HepG2 (cell line): Measurements from ENCODE around the gene COX7A1. TPM values are rescaled to one million over a fixed set of nuclear protein-coding genes. Genes with fewer than 3 reads are reported as not detected.
"Not testable (repeated sequence)": the region's sequence is repeated elsewhere in the genome, so short reads cannot be mapped to it uniquely, and the experiment has no call there.

Experiments
- ATAC-seq: fragments of 200-7000 bp; cut with Tn5 transposase; 3 replicates; pipeline ENCODE4 v1.9.1; 2020; ENCODE audit warnings: mild to moderate bottlenecking, moderate library complexity
- BruUV-seq: library from RNA; stranded (reverse); fragments of 400-500 nt; replicated peaks from 2 replicates; lab custom pipeline; 2021; lab: Mats Ljungman, UMichigan
- CTCF ChIA-PET: fragments of 300-600 bp; formaldehyde crosslinking; extraction: SDS; loops from one replicate; lab custom pipeline; 2021; ENCODE audit warnings: low total read pairs, inconsistent platforms, low intra/inter-chr PET ratio; lab: Yijun Ruan, JAX
- POLR2A ChIA-PET: fragments of 350-600 bp; sonication (Branson Sonifier 250); formaldehyde crosslinking; loops from one replicate; lab custom pipeline; 2020; ENCODE audit warnings: antibody characterized with exemption, inconsistent platforms; lab: Yijun Ruan, JAX
- DNase-seq: peaks from one replicate; pipeline ENCODE4 v3.0.0-alpha.2; 2015; ENCODE audit warnings: low spot score
- FAIRE-seq: peaks from 3 replicates; lab custom pipeline; 2011; peaks lifted over from hg19 to GRCh38; lab: Jason Lieb, UNC
- H2AFZ ChIP-seq: one replicate; pipeline ENCODE4 v1.6.1; 2011; ENCODE audit warnings: low read length, inconsistent platforms
- H3K27ac ChIP-seq: fragments of 300-600 bp; 3 replicates; pipeline ENCODE4 v1.8.0; 2011; ENCODE audit warnings: mixed run types, mild to moderate bottlenecking, mixed read lengths, low read length, inconsistent platforms; ENCODE audit not compliant: insufficient read depth; ENCODE audit errors: extremely low read length
- H3K27me3 ChIP-seq, 2 experiments: fragments of 200-600 bp in 1 of 2; 2 replicates in 1 of 2; 3 replicates in 1 of 2; pipeline versions ENCODE4 v1.6.0 to v1.8.0; 2011; ENCODE audit warnings: low read length in 2 of 2, mild to moderate bottlenecking in 2 of 2, moderate library complexity in 2 of 2, inconsistent platforms in 1 of 2; ENCODE audit not compliant: insufficient read depth in 2 of 2, control insufficient read depth in 1 of 2
- H3K36me3 ChIP-seq, 2 experiments: fragments of 200-600 bp in 1 of 2; replicated peaks in 1 of 2; 2 replicates in 1 of 2; 3 replicates in 1 of 2; pipeline versions ENCODE4 v1.5.1 to v1.8.0; 2011; ENCODE audit warnings: low read length in 2 of 2, inconsistent platforms in 1 of 2; ENCODE audit not compliant: insufficient read depth in 2 of 2, control insufficient read depth in 1 of 2
- H3K4me1 ChIP-seq: 2 replicates; pipeline ENCODE4 v1.5.1; 2012; ENCODE audit warnings: low read length, inconsistent platforms; ENCODE audit not compliant: insufficient read depth
- H3K4me2 ChIP-seq: 2 replicates; pipeline ENCODE4 v1.6.0; 2011; ENCODE audit warnings: low read depth, low read length, inconsistent platforms
- H3K4me3 ChIP-seq, 3 experiments: fragments of 200-600 bp in 1 of 3; sonication (generic), shearing (Covaris generic) in 1 of 3; replicated peaks in 1 of 3; 2 replicates each; pipeline ENCODE4 v1.5.1; 2011 to 2016; ENCODE audit warnings: low read length in 3 of 3, inconsistent platforms in 2 of 3, low read depth in 2 of 3, mild to moderate bottlenecking in 2 of 3, control low read depth in 1 of 3, mixed read lengths in 1 of 3; ENCODE audit not compliant: insufficient read depth in 1 of 3
- H3K79me2 ChIP-seq: one replicate; pipeline ENCODE4 v1.6.1; 2011; ENCODE audit warnings: low read length, inconsistent platforms; ENCODE audit not compliant: insufficient read depth
- H3K9ac ChIP-seq: 2 replicates; pipeline ENCODE4 v1.6.0; 2011; ENCODE audit warnings: mild to moderate bottlenecking, low read depth, low read length, inconsistent platforms; ENCODE audit not compliant: insufficient read depth
- H3K9me3 ChIP-seq: 2 replicates; pipeline ENCODE4 v1.5.1; 2012; ENCODE audit warnings: mild to moderate bottlenecking, low read length
- H4K20me1 ChIP-seq: 2 replicates; pipeline ENCODE4 v1.6.0; 2011; ENCODE audit warnings: inconsistent platforms, mild to moderate bottlenecking, low read length, moderate library complexity; ENCODE audit not compliant: insufficient read depth
- SKI ChIP-seq: fragments of 450-650 bp; IDR thresholded peaks from one replicate; pipeline ENCODE4 v1.6.1; 2018; ENCODE audit warnings: mild to moderate bottlenecking; ENCODE audit not compliant: partially characterized antibody
- ZNF703 ChIP-seq: sonication (generic); formaldehyde crosslinking; IDR thresholded peaks from 2 replicates; pipeline ENCODE4 v1.5.1; 2020; ENCODE audit warnings: missing genetic modification reagents, mild to moderate bottlenecking, moderate library complexity, borderline replicate concordance
- ZNF768 ChIP-seq: sonication (generic); formaldehyde crosslinking; IDR thresholded peaks from 2 replicates; pipeline ENCODE4 v1.4.0; 2020; ENCODE audit warnings: missing genetic modification reagents
- WGBS: methylation state at CpG from one replicate; pipeline ENCODE4 v1.1.6; 2017; ENCODE audit warnings: low lambda C conversion rate; 5-methylcytosine and 5-hydroxymethylcytosine counted together
- in situ Hi-C: cut with HindIII; loops from 2 replicates; pipeline ENCODE4 v1.10.0; 2017; ENCODE audit warnings: low pct_unique_long_range_greater_than_20kb; ENCODE audit not compliant: extremely low pct_ligation_motif_present
- intact Hi-C: fragments of 100-400 bp; cut with micrococcal nuclease; formaldehyde crosslinking; loops from one replicate; pipeline ENCODE4 v1.10.0; 2022; ENCODE audit not compliant: unreplicated experiment
- polyA plus RNA-seq, 8 experiments: library from polyadenylated mRNA; depleted of rRNA in 3 of 8; stranded (reverse) in 7 of 8; unstranded in 1 of 8; fragments of >200 nt; fragmentation: Illumina TruSeq in 4 of 8; extraction: Trizol in 4 of 8; gene quantifications; 2 replicates each; pipeline versions ENCODE4 v1.2.1 to v1.2.3, GENCODE V29; 2011 to 2016; ENCODE audit warnings: low read depth in 4 of 8, missing spikeins in 1 of 8, mixed read lengths in 1 of 8; ENCODE audit not compliant: insufficient read depth in 1 of 8
- total RNA-seq, 5 experiments: library from RNA; depleted of rRNA; stranded (reverse); fragments of >200 nt; fragmentation: Illumina TruSeq; extraction: Trizol; gene quantifications; 2 replicates each; pipeline ENCODE4 v1.2.3, GENCODE V29; 2016; ENCODE audit warnings: low read depth in 1 of 5

Gene COX7A1
- total and polyA plus RNA-seq, 2 of the 13 experiments (the other 11 are each of a cell fraction or from before 2014, with no cell fraction given) = not detected

- TF ChIP-seq ZNF703 (no peak), SKI (no peak)
- intact Hi-C loops (no loop called here), in situ Hi-C loops (no loop called here)
- Histone ChIP-seq H3K27ac (no peak overlapping the region), H4K20me1 (no peaks in the 10 kb centered on the region), H3K27me3 (no peaks in the 10 kb centered on the region), H2AFZ (no peak overlapping the region), H3K4me2 (no peak overlapping the region), H3K9me3 (no peaks in the 10 kb centered on the region), H3K79me2 (no peaks in the 10 kb centered on the region), H3K9ac (no peak overlapping the region), H3K4me3 (no peak overlapping the region), H3K36me3 (peaks cover 2 to 15% of the 10 kb centered on the region in 2 experiments; a peak in 3 of 5 replicates), H3K4me1 (no peaks in the 10 kb centered on the region)
- ATAC-seq (no peak), FAIRE-seq (no peak), DNase-seq (no peak)
- ChIA-PET POLR2A (no interaction called here), CTCF (no interaction called here)
- no TSS peak for BruUV-seq
- 96% methylated on average over 2 of the region's 2 CpGs for WGBS
Observed at GRCh38 chr19:36198119-36198518, 45.9 kb upstream of the COX7A1 start.

- Histone ChIP-seq H3K4me1 (no peaks in the 10 kb centered on the region), H3K9me3 (no peaks in the 10 kb centered on the region), H3K4me2 (no peak overlapping the region), H3K79me2 (no peaks in the 10 kb centered on the region), H3K36me3 (peaks cover 2 to 18% of the 10 kb centered on the region in 2 experiments; a peak in 3 of 5 replicates)
- POLR2A ChIA-PET = interaction anchor here (0.7 kb wide), 1 partner anchor 293 kb away, joined by 3 read pairs; the partner anchor contains the start of gene ZNF566
- FAIRE-seq = no peak
- ATAC-seq = no peak
- 100% methylated on average over 2 of the region's 2 CpGs for WGBS
- TF ChIP-seq ZNF768 (CRISPR knock-in tag) = no peak
- TF ChIP-seq, all 625 proteins: peak for 0
- in situ Hi-C loops = no loop called here
- no peak for DNase-seq
- Histone ChIP-seq H4K20me1 (no peaks in the 10 kb centered on the region), H2AFZ (no peak overlapping the region), H3K27ac (no peak overlapping the region), H3K4me3 (no peak overlapping the region), H3K9ac (no peak overlapping the region), H3K27me3 (no peaks in the 10 kb centered on the region)
- CTCF ChIA-PET = no interaction called here
- intact Hi-C loops = no loop called here
- BruUV-seq = no TSS peak
Observed at GRCh38 chr19:36196249-36196648, 44.0 kb upstream of the COX7A1 start.

GRCh38 chr19:36186722-36187121, 34.5 kb upstream of the COX7A1 start:
- intact Hi-C loops, H3K27ac ChIP-seq, H4K20me1 ChIP-seq, BruUV-seq, H3K4me2 ChIP-seq, FAIRE-seq, H3K4me1 ChIP-seq, H2AFZ ChIP-seq, ATAC-seq, H3K9ac ChIP-seq, CTCF ChIA-PET, H3K27me3 ChIP-seq, H3K4me3 ChIP-seq, H3K9me3 ChIP-seq, in situ Hi-C loops, H3K79me2 ChIP-seq, DNase-seq: not testable (repeated sequence)
- peaks cover 4 to 17% of the 10 kb centered on the region in 2 experiments; a peak in 4 of 5 replicates for H3K36me3 ChIP-seq
- 87% methylated on average over 5 of the region's 5 CpGs for WGBS
- POLR2A ChIA-PET = interaction anchor here (0.6 kb wide), 1 partner anchor 1131 kb away, joined by 3 read pairs; no protein-coding TSS in a partner anchor
